Kidney tubule cell (primary cell): ENCODE measurements around the gene CRADD.
A peak's percentile ranks its signal among the peaks of the same experiment; 100 is the strongest.

ENCODE experiments used
- DNase-seq: peaks from one replicate; pipeline ENCODE4 v3.0.0-alpha.2; 2018; ENCODE audit warnings: low spot score

Gene CRADD

DNA sequence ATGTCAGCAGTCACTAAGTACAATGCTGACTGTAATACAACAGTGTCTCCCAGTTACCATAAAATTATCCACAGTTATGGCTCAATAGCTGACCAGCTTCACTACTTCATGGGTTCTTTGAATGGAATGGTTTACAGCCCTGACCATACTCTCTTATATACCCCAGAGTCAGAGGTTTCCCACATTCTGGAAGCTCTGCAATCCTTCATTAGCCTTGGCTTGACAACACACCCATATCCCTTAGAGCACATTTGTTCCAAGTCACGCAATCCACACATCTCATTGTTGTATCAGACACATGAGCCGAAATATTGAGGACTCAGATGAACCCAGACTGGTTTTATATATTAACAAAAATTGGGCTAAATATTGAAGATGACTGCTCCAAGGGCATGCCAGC lies 261.8 kb downstream of the CRADD start:
- DNase-seq, result no peak

DNA sequence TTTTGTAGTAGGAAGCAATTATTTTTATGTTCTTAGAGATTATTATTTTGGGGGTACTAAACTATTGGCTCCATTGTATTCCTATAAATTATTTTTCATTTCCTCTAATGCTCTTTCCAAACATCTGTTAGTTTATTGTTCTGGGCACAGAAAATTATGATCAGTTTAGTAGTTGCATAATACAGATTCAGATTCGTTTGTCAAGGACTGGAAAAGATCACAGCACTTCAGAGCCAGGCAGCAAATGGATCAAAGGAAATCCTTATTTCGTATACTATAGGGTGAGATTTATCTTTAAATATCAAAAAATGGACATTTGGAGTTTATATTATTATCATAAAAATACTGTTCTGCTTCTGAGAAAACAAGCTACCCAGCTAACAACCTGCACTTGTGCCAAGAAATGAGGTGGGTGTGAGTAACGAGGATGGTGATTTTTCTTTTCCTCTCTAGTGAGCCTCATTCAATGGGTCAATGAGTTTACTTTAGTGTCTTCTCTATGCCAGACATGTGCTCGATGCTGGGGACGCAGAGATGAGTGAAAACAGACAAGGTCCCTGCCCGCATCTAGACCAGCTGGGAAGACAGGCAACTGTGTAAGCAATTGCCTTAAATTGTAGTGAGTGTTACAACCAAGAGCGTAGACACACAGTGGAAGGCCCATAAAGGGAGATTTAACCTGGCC lies 262.6 kb downstream of the CRADD start:
- DNase-seq, result no peak

DNA sequence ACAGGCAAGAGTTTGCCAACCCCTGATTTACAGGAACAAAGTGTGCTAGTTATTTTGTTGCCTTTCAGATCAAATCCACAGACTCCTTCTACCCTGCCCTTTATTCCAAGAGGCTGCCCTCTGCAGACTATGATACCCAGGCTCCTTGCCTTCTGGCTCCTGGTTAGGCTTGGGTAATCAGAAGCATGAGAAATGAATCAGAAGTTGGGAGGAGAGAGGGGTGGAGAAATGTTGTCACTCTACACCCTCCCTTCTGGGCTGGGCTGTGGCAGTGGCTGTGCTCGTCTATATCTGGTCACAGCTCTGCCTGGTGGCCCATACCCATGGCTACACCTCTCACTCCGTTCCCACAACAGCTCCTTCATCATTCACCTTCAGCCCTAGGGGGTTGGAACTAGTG lies 266.6 kb downstream of the CRADD start:
- peak; percentile 80 for DNase-seq

DNA sequence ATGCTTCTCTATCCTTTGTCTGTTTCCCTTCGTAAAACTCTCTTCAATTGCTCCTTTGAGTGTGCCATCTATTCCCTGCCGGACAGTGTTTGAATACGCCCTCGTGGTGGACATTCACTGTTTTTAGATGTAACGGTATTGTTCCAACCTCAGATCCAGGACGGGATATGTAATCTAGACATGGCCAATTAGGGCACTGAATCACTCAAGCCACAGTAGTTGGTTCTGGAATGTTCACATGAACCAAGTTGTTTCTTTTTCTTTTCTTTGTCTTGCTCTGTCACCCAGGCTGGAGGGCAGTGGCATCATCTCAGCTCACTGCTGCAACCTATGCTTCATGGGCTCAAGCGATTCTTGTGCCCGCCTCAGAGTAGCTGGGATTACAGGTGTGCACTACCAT lies 267.0 kb downstream of the CRADD start:
- DNase-seq, result peak; percentile 41
